Muscle of arm (tissue), 12 donors: ENCODE data around the gene NUBPL. TPM values are rescaled to one million over a fixed set of nuclear protein-coding genes. Genes with fewer than 3 reads are reported as not detected.
"Not testable (repeated sequence)": the region's sequence is repeated elsewhere in the genome, so short reads cannot be mapped to it uniquely, and the experiment has no call there.

Experiments used
- DNase-seq: peaks from one replicate; pipeline ENCODE4 v3.0.0-alpha.2; 2013
- polyA plus RNA-seq, 12 donors: library from polyadenylated mRNA; unstranded; fragments of 120-200 nt; gene quantifications; one replicate each; pipeline ENCODE4 v1.2.1, GENCODE V29; 2013; ENCODE audit not compliant: insufficient read length in 12 of 12

NUBPL gene
- polyA plus RNA-seq, 12 donors: 7.4 to 11.3 (median 9.3) TPM; not detected in 1

DNA sequence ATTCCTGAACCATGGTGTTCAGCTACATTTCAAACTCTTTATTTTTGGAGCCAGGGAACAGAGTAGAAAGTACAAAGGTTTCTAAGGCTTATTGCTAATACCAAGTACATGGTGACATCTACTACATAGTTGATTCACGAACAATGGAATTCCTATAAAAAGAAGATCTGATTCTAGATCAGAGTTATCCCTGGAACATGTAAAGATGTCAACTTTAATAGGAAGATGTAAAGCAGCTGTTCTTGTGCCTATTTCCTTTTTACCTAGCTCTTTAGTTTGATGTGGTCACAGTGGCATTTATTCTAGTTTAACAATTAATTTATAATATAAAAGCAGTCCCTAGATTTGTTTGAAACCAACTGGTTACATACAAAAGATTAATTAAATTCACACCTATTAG, 99.5 kb downstream of the NUBPL start:
- no peak for DNase-seq

DNA sequence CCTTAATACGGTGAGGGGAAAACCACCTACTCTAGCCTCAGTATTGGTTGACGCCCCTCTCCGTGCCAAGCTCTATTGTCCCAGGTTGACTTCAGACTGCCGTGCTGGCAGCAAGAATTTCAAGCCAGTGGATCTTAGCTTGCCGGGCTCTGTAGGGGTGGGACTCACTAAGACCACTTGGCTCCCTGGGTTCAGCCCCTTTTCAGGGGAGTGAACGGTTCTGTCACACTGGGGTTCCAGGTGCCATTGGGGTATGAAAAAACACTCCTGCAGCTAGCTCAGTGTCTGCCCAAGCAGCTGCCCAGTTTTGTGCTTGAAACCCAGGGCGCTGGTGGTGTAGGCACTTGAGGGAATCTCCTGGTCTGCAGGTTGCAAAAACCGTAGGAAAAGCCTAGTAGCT, 107.1 kb downstream of the NUBPL start:
- DNase-seq: no peak

GRCh38 chr14:31672709-31673108, 111.5 kb downstream of the NUBPL start:
- DNase-seq: no peak

- DNase-seq: no peak
Measured at GRCh38 chr14:31677052-31677451, 115.8 kb downstream of the NUBPL start.

GRCh38 chr14:31677630-31678029, 116.4 kb downstream of the NUBPL start:
- DNase-seq: no peak

- DNase-seq: no peak
Measured at GRCh38 chr14:31678421-31679249, 117.4 kb downstream of the NUBPL start.

DNA sequence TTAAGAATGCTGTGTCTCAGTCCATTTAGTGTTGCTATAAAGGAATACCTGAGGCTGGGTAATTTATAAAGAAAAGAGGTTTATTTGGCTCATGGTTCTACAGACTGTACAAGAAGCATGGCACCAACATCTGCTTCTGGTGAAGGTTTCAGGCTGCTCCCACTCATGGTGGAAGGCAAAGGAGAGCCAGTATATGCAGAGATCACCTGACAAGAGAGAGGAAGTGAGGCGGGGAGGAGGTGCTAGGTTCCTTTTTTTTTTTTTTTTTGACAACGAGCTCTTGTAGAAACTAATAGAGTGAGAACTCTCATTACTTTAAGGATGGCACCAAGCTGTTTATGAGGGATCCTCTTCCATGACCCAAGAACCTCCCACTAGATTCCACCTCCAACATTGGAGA, 121.6 kb downstream of the NUBPL start:
- no peak for DNase-seq

- DNase-seq: no peak
Measured at GRCh38 chr14:31687726-31688125, 126.5 kb downstream of the NUBPL start.

DNA sequence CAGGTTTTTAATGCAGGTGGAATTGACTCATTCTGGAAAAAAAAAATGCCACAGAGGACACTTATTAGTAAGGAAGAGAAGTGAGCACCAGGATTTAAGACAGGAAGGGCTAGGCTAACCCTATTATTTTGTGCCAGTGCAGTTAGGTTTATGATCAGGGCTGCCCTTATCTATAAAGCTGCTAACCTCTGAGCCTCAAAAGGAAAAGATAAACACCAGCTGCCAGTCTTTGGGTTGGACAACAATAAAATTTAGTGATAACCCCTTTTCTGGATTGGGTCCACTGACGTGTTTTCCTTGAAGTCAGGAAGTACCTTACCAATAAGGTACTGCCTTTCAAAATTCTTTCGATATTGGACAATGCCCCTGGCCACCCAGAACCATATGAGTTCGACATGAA, 128.9 kb downstream of the NUBPL start:
- no peak for DNase-seq

DNA sequence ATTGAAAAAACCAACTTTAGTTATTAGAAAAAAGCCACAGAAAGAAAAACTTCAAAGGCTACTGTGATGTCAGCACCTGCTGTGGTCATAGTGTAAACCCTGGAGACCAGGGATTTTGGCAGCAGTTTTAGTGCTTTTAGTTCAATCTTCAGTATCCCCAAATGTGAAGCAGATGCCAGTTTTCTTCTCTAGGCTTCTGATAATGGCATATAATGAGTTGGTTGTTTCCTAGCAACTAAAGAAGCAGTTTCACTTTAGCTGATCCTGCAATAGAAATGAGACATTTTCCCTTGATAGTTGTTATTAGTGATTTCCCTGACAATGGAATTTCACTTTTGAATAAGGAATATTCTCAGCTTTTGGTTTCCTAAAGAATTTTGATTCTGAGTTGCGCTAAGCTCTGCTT, 131.2 kb downstream of the NUBPL start:
- DNase-seq: peak; percentile 19

GRCh38 chr14:31696378-31696777, 135.2 kb downstream of the NUBPL start:
- no peak for DNase-seq

- DNase-seq: no peak
Measured at GRCh38 chr14:31699809-31700208, 138.6 kb downstream of the NUBPL start.

DNA sequence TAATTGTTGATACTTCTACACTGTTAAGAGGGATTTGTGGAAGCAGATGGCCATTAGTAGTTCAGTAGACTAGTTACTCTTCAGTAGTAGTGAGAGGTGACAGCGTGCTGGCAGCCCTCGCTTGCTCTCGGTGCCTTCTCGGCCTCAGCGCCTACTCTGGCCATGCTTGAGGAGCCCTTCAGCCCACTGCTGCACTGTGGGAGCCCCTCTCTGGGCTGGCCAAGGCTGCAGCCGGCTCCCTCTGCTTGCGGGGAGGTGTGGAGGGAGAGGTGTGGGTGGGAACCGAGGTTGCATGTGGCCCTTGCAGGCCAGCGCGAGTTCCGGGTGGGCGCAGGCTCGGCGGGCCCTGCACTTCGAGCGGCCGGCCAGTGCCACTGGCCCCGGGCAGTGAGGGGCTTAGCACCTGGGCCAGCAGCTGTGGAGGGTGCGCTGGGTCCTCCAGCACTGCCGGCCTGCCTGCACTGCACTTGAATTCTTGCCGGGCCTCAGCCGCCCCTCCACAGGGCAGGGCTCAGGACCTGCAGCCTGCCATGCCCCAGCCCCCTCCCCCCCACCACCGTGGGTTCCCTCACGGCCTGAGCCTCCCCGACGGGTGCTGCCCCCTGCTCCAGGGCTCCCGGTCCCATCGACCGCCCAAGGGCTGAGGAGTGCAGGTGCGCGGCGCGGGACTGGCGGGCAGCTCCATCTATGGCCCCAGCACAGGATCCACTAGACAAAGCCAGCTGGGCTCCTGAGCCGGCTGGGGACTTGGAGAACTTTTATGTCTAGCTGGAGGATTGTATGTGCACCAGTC, 139.3 kb downstream of the NUBPL start:
- no peak for DNase-seq

GRCh38 chr14:31702130-31702529, 140.9 kb downstream of the NUBPL start:
- no peak for DNase-seq

GRCh38 chr14:31703056-31703455, 141.9 kb downstream of the NUBPL start:
- DNase-seq: peak; percentile 8

DNA sequence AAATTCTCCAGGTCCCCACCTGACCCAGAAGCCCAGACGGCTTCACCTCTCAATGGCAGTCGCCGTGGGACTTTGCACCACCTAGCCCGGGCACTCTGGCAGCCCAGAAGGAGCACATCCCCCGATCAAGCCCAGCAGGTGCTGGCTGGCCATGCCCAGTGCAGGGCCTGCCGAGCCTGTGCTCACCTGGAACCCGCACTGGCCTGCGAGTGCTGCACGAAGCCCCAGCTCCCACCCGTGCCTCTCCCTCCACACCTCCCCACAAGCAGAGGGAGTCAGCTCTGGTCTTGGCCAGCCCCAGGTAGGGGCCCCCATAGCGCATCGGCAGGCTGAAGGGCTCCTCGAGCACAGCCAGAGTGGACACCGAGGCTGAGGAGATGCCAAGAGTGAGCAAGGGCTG, 144.5 kb downstream of the NUBPL start:
- DNase-seq: no peak

GRCh38 chr14:31708661-31709060, 147.5 kb downstream of the NUBPL start:
- DNase-seq: not testable (repeated sequence)

DNA sequence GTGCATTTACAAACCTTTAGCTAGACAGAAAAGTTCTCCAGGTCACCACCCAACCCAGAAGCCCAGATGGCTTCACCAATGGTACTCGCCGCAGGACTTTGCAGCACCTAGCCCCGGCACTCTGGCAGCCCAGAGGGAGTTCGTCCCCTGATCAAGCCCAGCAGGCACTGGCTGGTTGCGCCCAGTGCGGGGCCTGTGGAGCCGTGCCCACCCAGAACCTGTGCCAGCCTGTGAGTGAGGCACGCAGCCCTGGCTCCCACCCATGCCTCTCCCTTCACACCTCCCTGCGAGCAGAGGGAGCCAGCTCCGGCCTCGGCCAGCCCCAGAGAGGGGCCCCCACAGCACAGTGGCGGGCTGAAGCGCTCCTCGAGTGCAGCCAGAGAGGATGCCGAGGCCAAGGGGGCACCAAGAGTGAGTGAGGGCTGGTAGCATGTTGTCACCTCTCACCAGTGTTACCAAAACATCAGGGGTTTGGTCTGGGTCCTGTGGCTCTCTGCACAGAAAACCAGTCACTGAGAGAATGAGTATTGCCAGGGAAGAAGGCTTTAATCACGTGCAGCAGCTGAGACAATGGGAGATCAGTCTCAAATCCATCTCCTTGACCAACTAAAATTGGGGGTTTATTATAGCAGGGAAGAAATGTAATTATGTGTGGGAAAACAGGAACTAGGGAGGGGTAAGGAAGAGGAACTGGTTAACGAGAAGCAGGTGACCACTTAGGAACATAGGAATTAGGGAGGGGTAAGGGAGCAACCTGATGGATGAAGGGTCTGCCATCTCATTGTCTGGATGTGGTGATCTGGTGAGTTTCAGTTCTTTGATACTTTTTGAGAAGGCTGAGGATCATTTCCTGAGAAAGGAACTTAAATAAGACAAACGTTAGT, 151.3 kb downstream of the NUBPL start:
- no peak for DNase-seq

DNA sequence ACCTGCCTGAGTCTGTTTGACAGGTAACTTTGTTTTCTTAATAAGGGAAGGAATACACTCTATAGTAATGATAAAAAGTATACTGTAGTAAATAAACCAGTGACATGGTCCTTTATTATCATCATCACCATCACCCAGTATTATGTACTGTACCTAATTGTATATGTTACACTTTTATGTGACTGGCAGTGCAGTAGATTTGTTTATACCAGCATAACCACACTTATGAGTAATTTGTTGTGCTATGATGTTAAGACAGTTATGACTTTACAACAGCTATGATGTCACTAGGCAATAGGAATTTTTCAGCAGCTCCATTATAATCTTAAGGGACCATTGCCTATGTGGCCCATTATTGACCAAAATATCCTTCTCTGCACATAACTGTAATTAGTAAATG, 155.0 kb downstream of the NUBPL start:
- no peak for DNase-seq

GRCh38 chr14:31717294-31718085, 156.3 kb downstream of the NUBPL start:
- DNase-seq: peak; percentile 21

DNA sequence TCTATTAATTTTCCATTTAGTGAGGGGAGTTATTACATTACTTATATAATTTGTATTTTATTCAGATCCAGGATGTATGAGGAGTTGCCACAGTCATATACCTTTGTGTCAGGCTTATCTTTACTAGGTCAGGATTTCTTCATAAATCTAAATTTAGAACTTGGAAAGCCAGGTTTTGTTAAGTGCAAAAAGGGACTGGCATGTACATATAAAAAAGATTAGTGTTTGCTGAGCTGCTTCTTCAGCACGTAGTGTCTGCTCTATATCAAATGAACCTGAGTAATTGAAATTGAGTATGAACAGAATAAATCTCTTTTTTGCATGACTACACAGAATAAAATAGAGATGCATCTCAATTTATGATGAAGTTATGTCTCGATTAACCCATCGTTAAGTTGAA, 157.4 kb downstream of the NUBPL start:
- no peak for DNase-seq
